ENCODE results near the gene LRRC56. TPM values are rescaled to one million over a fixed set of nuclear protein-coding genes. Genes with fewer than 3 reads are reported as not detected.

Gene LRRC56
- polyA plus RNA-seq, 1 experiment: 1.5 TPM

- Histone ChIP-seq H3K27me3 (ENCODE audit: control insufficient read depth, insufficient read depth, low read length) (no peaks in the 10 kb centered on the region), H3K36me3 (ENCODE audit: control insufficient read depth, insufficient read depth, low read length) (peaks cover 53% of the 10 kb centered on the region), H3K4me3 (ENCODE audit: low read depth, low read length) (no peak overlapping the region)
- no peak for TF ChIP-seq CTCF (IDR thresholded peaks at IDR 0.05; ENCODE audit: insufficient read depth, low read depth, low read length)
- DNase-seq (ENCODE audit: low read depth): no peak
- ChIA-PET POLR2A (no interaction called here), CTCF (interaction anchor here (2.1 kb wide), 1 partner anchor 24 kb away, joined by 9 read pairs; no protein-coding TSS in a partner anchor)
Observed at GRCh38 chr11:494761-495536, 42.4 kb upstream of the LRRC56 start.

DNA sequence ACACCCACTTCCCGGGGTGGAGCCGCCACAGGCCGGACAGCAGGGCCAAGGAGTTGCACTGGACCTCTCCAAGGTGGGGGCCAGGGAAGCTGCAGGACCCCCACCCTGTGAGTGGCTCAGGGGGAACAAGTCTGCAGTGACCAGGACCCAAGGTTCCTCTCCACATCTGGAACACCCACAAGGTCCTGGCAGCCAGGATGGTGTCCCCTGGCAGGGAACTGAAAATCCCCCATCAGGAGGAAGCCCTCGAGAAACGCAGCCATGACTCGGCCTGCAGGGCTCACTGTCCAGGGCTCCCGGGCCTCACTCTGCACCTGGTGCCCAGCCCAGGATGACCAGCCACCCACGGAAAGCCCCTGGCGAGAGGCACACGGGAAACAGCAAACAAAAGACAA lies 41.8 kb upstream of the LRRC56 start:
- peaks cover 58% of the 10 kb centered on the region for H3K36me3 ChIP-seq (ENCODE audit: control insufficient read depth, insufficient read depth, low read length)
- no peak for TF ChIP-seq CTCF (IDR thresholded peaks at IDR 0.05; ENCODE audit: insufficient read depth, low read depth, low read length)
- CTCF ChIA-PET: no interaction called here
- POLR2A ChIA-PET: no interaction called here
- H3K27me3 ChIP-seq (ENCODE audit: control insufficient read depth, insufficient read depth, low read length): no peaks in the 10 kb centered on the region
- H3K4me3 ChIP-seq (ENCODE audit: low read depth, low read length): no peak overlapping the region
- DNase-seq (ENCODE audit: low read depth): no peak

GRCh38 chr11:496834-497564 lies 40.3 kb upstream of the LRRC56 start:
- Histone ChIP-seq H3K4me3 (ENCODE audit: low read depth, low read length) (no peak overlapping the region), H3K27me3 (ENCODE audit: control insufficient read depth, insufficient read depth, low read length) (no peaks in the 10 kb centered on the region), H3K36me3 (ENCODE audit: control insufficient read depth, insufficient read depth, low read length) (peaks cover 66% of the 10 kb centered on the region)
- POLR2A ChIA-PET: no interaction called here
- CTCF ChIA-PET: no interaction called here
- TF ChIP-seq CTCF (IDR thresholded peaks at IDR 0.05; ENCODE audit: insufficient read depth, low read depth, low read length): no peak
- no peak for DNase-seq (ENCODE audit: low read depth)

- ChIA-PET POLR2A (no interaction called here), CTCF (interaction anchor here (0.8 to 1.0 kb wide), 2 partner anchors 21 to 58 kb away, joined by 3 to 5 read pairs; no protein-coding TSS in a partner anchor)
- Histone ChIP-seq H3K36me3 (ENCODE audit: control insufficient read depth, insufficient read depth, low read length) (peaks cover 68% of the 10 kb centered on the region), H3K27me3 (ENCODE audit: control insufficient read depth, insufficient read depth, low read length) (no peaks in the 10 kb centered on the region), H3K4me3 (ENCODE audit: low read depth, low read length) (no peak overlapping the region)
- DNase-seq (ENCODE audit: low read depth): no peak
- TF ChIP-seq CTCF (IDR thresholded peaks at IDR 0.05; ENCODE audit: insufficient read depth, low read depth, low read length): no peak
Observed at GRCh38 chr11:497565-498296, 39.6 kb upstream of the LRRC56 start.

All from BJ (cell line).